HL-60 (cell line): ENCODE data around the gene RHCG.

Source experiments
- POLR2AphosphoS5 ChIP-seq: IDR thresholded peaks from 2 replicates; pipeline ENCODE4 v1.6.1; 2012; ENCODE audit warnings: low read depth
- TF ChIP-seq, protein P1 (sequence below): IDR thresholded peaks from one replicate; pipeline ENCODE4 v1.5.1; 2011; ENCODE audit warnings: low read length, control low read depth, inconsistent platforms; ENCODE audit not compliant: insufficient read depth

DNA sequence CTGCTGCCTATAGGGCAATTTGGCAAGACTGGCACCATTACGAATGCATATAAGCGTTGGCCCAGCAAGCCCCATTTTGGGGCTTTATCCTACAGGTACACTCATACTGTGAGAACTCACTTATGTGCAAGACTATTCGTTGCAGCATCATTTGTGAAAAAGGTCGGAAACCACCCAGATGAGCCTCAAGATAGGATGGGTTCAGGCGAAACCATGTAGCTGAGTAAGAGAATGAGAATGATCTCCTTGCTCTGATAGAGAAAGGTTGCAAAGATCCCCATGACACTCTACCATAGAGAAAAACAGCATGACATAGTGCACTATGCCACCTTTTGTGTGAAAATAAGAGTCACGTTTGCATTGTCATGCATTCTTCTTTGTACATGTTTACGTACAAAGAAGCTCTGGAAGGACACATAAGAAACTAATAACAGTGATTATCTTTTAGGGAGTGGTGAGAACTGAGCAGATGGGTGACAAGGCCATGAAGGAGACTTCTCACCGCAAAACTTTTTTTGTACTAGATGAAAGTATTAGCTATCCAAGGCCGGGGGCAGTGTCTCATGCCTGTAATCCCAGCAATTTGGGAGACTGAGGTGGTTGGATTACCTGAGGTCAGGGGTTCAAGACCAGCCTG is 50.0 kb downstream of the RHCG start:
- TF ChIP-seq, protein P1, sequence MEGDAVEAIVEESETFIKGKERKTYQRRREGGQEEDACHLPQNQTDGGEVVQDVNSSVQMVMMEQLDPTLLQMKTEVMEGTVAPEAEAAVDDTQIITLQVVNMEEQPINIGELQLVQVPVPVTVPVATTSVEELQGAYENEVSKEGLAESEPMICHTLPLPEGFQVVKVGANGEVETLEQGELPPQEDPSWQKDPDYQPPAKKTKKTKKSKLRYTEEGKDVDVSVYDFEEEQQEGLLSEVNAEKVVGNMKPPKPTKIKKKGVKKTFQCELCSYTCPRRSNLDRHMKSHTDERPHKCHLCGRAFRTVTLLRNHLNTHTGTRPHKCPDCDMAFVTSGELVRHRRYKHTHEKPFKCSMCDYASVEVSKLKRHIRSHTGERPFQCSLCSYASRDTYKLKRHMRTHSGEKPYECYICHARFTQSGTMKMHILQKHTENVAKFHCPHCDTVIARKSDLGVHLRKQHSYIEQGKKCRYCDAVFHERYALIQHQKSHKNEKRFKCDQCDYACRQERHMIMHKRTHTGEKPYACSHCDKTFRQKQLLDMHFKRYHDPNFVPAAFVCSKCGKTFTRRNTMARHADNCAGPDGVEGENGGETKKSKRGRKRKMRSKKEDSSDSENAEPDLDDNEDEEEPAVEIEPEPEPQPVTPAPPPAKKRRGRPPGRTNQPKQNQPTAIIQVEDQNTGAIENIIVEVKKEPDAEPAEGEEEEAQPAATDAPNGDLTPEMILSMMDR, result no peak
- TF ChIP-seq POLR2AphosphoS5, result no peak
